SK-N-SH (cell line): ENCODE measurements around the gene CHMP4A. TPM values are rescaled to one million over a fixed set of nuclear protein-coding genes. Genes with fewer than 3 reads are reported as not detected.

Experiments
- CTCF ChIA-PET: fragments of 300-600, 350-600 bp; formaldehyde crosslinking; extraction: SDS; loops from one replicate; lab custom pipeline; 2021; lab: Yijun Ruan, JAX
- POLR2A ChIA-PET: fragments of 350-600 bp; sonication (Branson Sonifier 250); formaldehyde crosslinking; extraction: SDS; loops from one replicate; lab custom pipeline; 2020; ENCODE audit warnings: antibody characterized with exemption, inconsistent platforms; lab: Yijun Ruan, JAX
- DNase-seq: peaks from one replicate; pipeline ENCODE4 v3.0.0; 2012
- H2AFZ ChIP-seq: fragments of 200-600 bp; sonication (generic); 2 replicates; pipeline ENCODE4 v1.8.1; 2016; ENCODE audit warnings: antibody characterized with exemption, mild to moderate bottlenecking, low read depth
- H3F3A ChIP-seq: fragments of 200-600 bp; sonication (generic); replicated peaks from 2 replicates; pipeline ENCODE3; 2016; ENCODE audit warnings: antibody characterized with exemption, mild to moderate bottlenecking; ENCODE audit not compliant: insufficient read depth
- H3K27ac ChIP-seq, 2 experiments: fragments of 200-500 bp in 1 of 2; fragments of 200-600 bp in 1 of 2; sonication (Bioruptor generic) in 1 of 2; sonication (generic), shearing (Covaris generic) in 1 of 2; 2 replicates each; pipeline versions ENCODE4 v1.5.1 to v1.6.1; 2014 to 2016; ENCODE audit warnings: low read depth in 2 of 2, inconsistent platforms in 1 of 2, low read length in 1 of 2, mild to moderate bottlenecking in 1 of 2, mixed read lengths in 1 of 2
- H3K27me3 ChIP-seq: fragments of 200-600 bp; sonication (generic), shearing (Covaris generic); 2 replicates; pipeline ENCODE4 v1.6.1; 2016; ENCODE audit warnings: mixed run types; ENCODE audit not compliant: insufficient read depth
- H3K36me3 ChIP-seq, 2 experiments: fragments of 200-500 bp in 1 of 2; fragments of 200-600 bp in 1 of 2; sonication (Bioruptor generic) in 1 of 2; sonication (generic) in 1 of 2; replicated peaks in 1 of 2; 2 replicates each; pipeline versions ENCODE3 to v1.5.1; 2014 to 2016; ENCODE audit warnings: low read length in 1 of 2, mild to moderate bottlenecking in 1 of 2; ENCODE audit not compliant: insufficient read depth in 2 of 2, control insufficient read depth in 1 of 2
- H3K4me1 ChIP-seq, 2 experiments: fragments of 200-500 bp in 1 of 2; fragments of 200-600 bp in 1 of 2; sonication (Bioruptor generic) in 1 of 2; sonication (generic), shearing (Covaris generic) in 1 of 2; 2 replicates each; pipeline versions ENCODE4 v1.5.1 to v1.6.1; 2014 to 2016; ENCODE audit warnings: low read depth in 1 of 2, low read length in 1 of 2, mixed run types in 1 of 2; ENCODE audit not compliant: insufficient read depth in 2 of 2, control insufficient read depth in 1 of 2
- H3K4me2 ChIP-seq: fragments of 200-600 bp; sonication (generic), shearing (Covaris generic); 2 replicates; pipeline ENCODE4 v1.6.1; 2017; ENCODE audit warnings: mixed run types
- H3K4me3 ChIP-seq, 2 experiments: fragments of 200-500 bp in 1 of 2; fragments of 200-600 bp in 1 of 2; sonication (Bioruptor generic) in 1 of 2; sonication (generic), shearing (Covaris generic) in 1 of 2; 2 replicates each; pipeline versions ENCODE4 v1.5.1 to v1.8.1; 2014 to 2016; ENCODE audit warnings: low read depth in 2 of 2, inconsistent platforms in 1 of 2, low read length in 1 of 2, mild to moderate bottlenecking in 1 of 2, mixed read lengths in 1 of 2, moderate library complexity in 1 of 2
- H3K79me2 ChIP-seq: fragments of 200-600 bp; sonication (generic); 2 replicates; pipeline ENCODE4 v1.8.1; 2017; ENCODE audit warnings: mild to moderate bottlenecking; ENCODE audit not compliant: insufficient read depth
- H3K9ac ChIP-seq: fragments of 200-600 bp; sonication (generic); 2 replicates; pipeline ENCODE4 v1.6.1; 2017; ENCODE audit warnings: mixed run types
- H3K9me2 ChIP-seq: fragments of 200-600 bp; sonication (generic); 2 replicates; pipeline ENCODE4 v1.6.1; 2017; ENCODE audit warnings: mixed run types
- H3K9me3 ChIP-seq: fragments of 200-600 bp; sonication (generic); 2 replicates; pipeline ENCODE4 v1.6.1; 2017; ENCODE audit warnings: mixed run types, mild to moderate bottlenecking, moderate library complexity
- H4K20me1 ChIP-seq: fragments of 200-600 bp; sonication (generic); 2 replicates; pipeline ENCODE4 v1.6.1; 2017; ENCODE audit warnings: mild to moderate bottlenecking, mixed run types; ENCODE audit not compliant: insufficient read depth
- CHD2 ChIP-seq: fragments of 150-350 bp; IDR thresholded peaks from 2 replicates; pipeline ENCODE4 v1.6.1; 2018; ENCODE audit warnings: low read length; ENCODE audit not compliant: partially characterized antibody
- ELF1 ChIP-seq: IDR thresholded peaks from 2 replicates; pipeline ENCODE4 v1.4.0; 2012
- EP300 ChIP-seq, 2 experiments: IDR thresholded peaks; 2 replicates each; pipeline versions ENCODE4 v1.4.0 to v1.6.1; 2012; ENCODE audit warnings: borderline replicate concordance in 1 of 2, low read depth in 1 of 2, low read length in 1 of 2
- EZH2phosphoT487 ChIP-seq: fragments of 200-600 bp; sonication (generic); IDR thresholded peaks from 2 replicates; pipeline ENCODE4 v1.6.1; 2017; ENCODE audit warnings: low read depth, mixed run types, mild to moderate bottlenecking, antibody characterized with exemption, moderate library complexity, borderline replicate concordance
- FOSL2 ChIP-seq: IDR thresholded peaks from 2 replicates; pipeline ENCODE4 v1.4.0; 2012; ENCODE audit warnings: low read depth, mild to moderate bottlenecking, moderate library complexity, borderline replicate concordance
- FOXM1 ChIP-seq: IDR thresholded peaks from 2 replicates; pipeline ENCODE4 v1.4.0; 2012; ENCODE audit warnings: low read depth, mild to moderate bottlenecking
- GABPA ChIP-seq: IDR thresholded peaks from 2 replicates; pipeline ENCODE4 v1.4.0; 2012; ENCODE audit warnings: low read depth, mild to moderate bottlenecking
- GATA2 ChIP-seq: sonication (generic); formaldehyde crosslinking; IDR thresholded peaks from 2 replicates; pipeline ENCODE4 v1.5.0; 2020; ENCODE audit warnings: mild to moderate bottlenecking, missing genetic modification reagents
- MAX ChIP-seq: IDR thresholded peaks from 2 replicates; pipeline ENCODE4 v1.4.0; 2012; ENCODE audit warnings: low read depth
- MEF2A ChIP-seq: IDR thresholded peaks from 2 replicates; pipeline ENCODE4 v1.4.0; 2012; ENCODE audit warnings: low read depth, borderline replicate concordance
- MXI1 ChIP-seq: IDR thresholded peaks from 2 replicates; pipeline ENCODE4 v1.6.1; 2012; ENCODE audit warnings: mild to moderate bottlenecking, low read depth, low read length, improper control_type of control experiment
- NFIC ChIP-seq: IDR thresholded peaks from 2 replicates; pipeline ENCODE4 v1.4.0; 2012; ENCODE audit warnings: borderline replicate concordance
- NRF1 ChIP-seq: IDR thresholded peaks from 2 replicates; pipeline ENCODE4 v1.6.1; 2012; ENCODE audit warnings: low read depth, mild to moderate bottlenecking, low read length
- RAD21 ChIP-seq: IDR thresholded peaks from 2 replicates; pipeline ENCODE4 v1.6.1; 2012; ENCODE audit warnings: mild to moderate bottlenecking, low read length
- RCOR1 ChIP-seq: fragments of 150-350 bp; IDR thresholded peaks from 2 replicates; pipeline ENCODE4 v1.6.1; 2017; ENCODE audit warnings: antibody characterized with exemption, low read length
- RXRA ChIP-seq: IDR thresholded peaks from 2 replicates; pipeline ENCODE4 v1.4.0; 2012; ENCODE audit warnings: low read depth, mild to moderate bottlenecking, borderline replicate concordance
- SMC3 ChIP-seq: IDR thresholded peaks from 2 replicates; pipeline ENCODE4 v1.6.1; 2012; ENCODE audit warnings: low read depth, low read length, improper control_type of control experiment
- TAF1 ChIP-seq: IDR thresholded peaks from 2 replicates; pipeline ENCODE4 v1.6.1; 2012; ENCODE audit warnings: low read depth, mild to moderate bottlenecking, low read length, moderate library complexity, borderline replicate concordance
- TCF12 ChIP-seq: IDR thresholded peaks from 2 replicates; pipeline ENCODE4 v1.4.0; 2012
- TEAD4 ChIP-seq: IDR thresholded peaks from 2 replicates; pipeline ENCODE4 v1.4.0; 2012; ENCODE audit warnings: mild to moderate bottlenecking, borderline replicate concordance; ENCODE audit not compliant: insufficient read depth
- USF2 ChIP-seq: fragments of 150-350 bp; IDR thresholded peaks from 2 replicates; pipeline ENCODE4 v1.6.1; 2017; ENCODE audit warnings: antibody characterized with exemption, low read length, low read depth, borderline replicate concordance
- YY1 ChIP-seq: IDR thresholded peaks from 2 replicates; pipeline ENCODE4 v1.4.0; 2012; ENCODE audit warnings: low read depth, mild to moderate bottlenecking
- WGBS: methylation state at CpG from one replicate; pipeline ENCODE4 v1.1.6; 2017; ENCODE audit warnings: low lambda C conversion rate; 5-methylcytosine and 5-hydroxymethylcytosine counted together
- polyA plus RNA-seq, 3 experiments: library from polyadenylated mRNA; depleted of rRNA; stranded (reverse); fragments of >200 nt; gene quantifications; 2 replicates each; pipeline ENCODE4 v1.2.3, GENCODE V29; 2012
- TF ChIP-seq, protein P1 (sequence below): IDR thresholded peaks from 2 replicates; pipeline ENCODE4 v1.4.0; 2012; ENCODE audit warnings: low read depth, borderline replicate concordance
- TF ChIP-seq, protein P2 (sequence below): IDR thresholded peaks from 2 replicates; pipeline ENCODE4 v1.4.0; 2012; ENCODE audit warnings: low read depth, borderline replicate concordance
- TF ChIP-seq, protein P3 (sequence below): IDR thresholded peaks from 2 replicates; pipeline ENCODE4 v1.6.1; 2012; ENCODE audit warnings: mild to moderate bottlenecking, low read depth, low read length, moderate library complexity

Gene CHMP4A
- polyA plus RNA-seq, 1 of the 3 experiments (the other 2 are of a cell fraction), result 92.4 TPM

DNA sequence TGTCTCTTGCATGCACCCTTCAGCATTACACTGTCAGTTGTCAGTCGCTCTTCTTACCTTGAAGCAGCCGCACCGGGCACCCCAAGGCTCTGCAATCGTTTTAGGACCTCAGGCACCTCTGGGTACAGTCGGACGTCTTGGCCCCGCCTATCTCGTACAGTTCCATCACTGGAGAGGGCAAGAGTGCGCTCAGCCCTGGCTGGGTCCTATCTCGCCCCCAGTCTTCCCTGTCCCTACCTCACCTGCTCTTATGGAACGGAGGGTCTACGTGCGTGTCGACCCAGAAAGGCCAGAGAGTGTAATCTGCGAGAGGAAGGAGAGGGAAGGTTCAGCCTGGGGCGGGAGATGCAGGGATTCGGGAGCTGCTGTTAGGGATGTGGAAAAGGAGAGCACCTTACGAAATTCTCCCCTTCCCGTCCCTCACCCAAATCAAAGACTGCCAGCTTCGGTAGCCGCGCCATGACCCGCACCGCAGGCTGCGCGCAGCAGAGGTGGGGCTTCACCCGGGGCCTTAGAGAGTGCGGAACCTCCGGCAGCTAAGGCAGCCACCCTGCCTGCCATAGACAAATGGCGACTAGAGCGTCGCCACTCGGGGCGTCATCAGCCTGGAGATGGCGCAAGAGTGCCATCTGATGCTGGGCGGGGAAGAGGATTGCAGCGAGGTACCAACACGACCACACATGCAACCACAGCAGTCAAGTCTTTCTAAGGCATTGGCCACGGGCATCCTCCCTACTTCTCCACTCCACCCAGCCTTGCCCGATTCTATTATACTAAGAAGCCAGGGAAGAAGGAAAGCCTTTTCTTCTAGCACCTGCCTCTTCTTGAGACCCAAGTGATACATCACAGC lies 2.4 kb upstream of the CHMP4A start, which contains the start of gene MDP1:
Gene MDP1, minus strand, starts transcription at position 572 of the 850 bp plus-strand sequence. Its CDS starts 111 bp downstream, at position 461.
- no peaks in the 10 kb centered on the region for H3K27me3 ChIP-seq
- 2% methylated on average over 37 of the region's 40 CpGs for WGBS
- H3K4me2 ChIP-seq, result peak within 1 kb of the TSS; percentile 78
- peaks cover 10 to 31% of the 10 kb centered on the region in 2 experiments for H3K36me3 ChIP-seq
- POLR2A ChIA-PET, result interaction anchor here (0.8 to 1.2 kb wide), 4 partner anchors 20 to 221 kb away, joined by 3 to 9 read pairs (median 4); partner anchors contain the start of genes RABGGTA, TINF2 and TM9SF1
- peak within 1 kb of the TSS; percentile 71 to 88 for H3K27ac ChIP-seq
- peaks cover 3% of the 10 kb centered on the region; the same call in 1 of the 2 replicates for H4K20me1 ChIP-seq
- peak within 1 kb of the TSS; percentile 67 for H2AFZ ChIP-seq
- peak within 1 kb of the TSS; percentile 75 for H3K9ac ChIP-seq
- DNase-seq, result peak; percentile 86
- no peaks in the 10 kb centered on the region for H3K9me3 ChIP-seq
- H3K4me1 ChIP-seq, result peaks cover 9 to 17% of the 10 kb centered on the region in 2 experiments; a peak in 3 of 4 replicates
- peaks cover 26% of the 10 kb centered on the region for H3F3A ChIP-seq
- peak within 1 kb of the TSS; percentile 73 to 82 for H3K4me3 ChIP-seq
- H3K9me2 ChIP-seq, result no peaks in the 10 kb centered on the region
- peaks cover 59% of the 10 kb centered on the region for H3K79me2 ChIP-seq
- CTCF ChIA-PET, result interaction anchor here (0.7 to 3.8 kb wide), 18 partner anchors 8 to 125 kb away, joined by 3 to 20 read pairs (median 4); partner anchors contain the start of genes IRF9, NOP9, TINF2 and TM9SF1
- TF ChIP-seq TAF1 (peak; percentile 79), YY1 (peak; percentile 85), RCOR1 (peak; percentile 36; the same call in 1 of the 2 replicates), GATA2 (CRISPR knock-in tag) (no peak), MEF2A (no peak), CHD2 (peak; percentile 72), USF2 (no peak), EP300 (IDR thresholded peaks at IDR 0.05; ENCODE audit: borderline replicate concordance in 1 of 2, low read depth in 1 of 2, low read length in 1 of 2) (no peak), FOSL2 (peak; percentile 19; the same call in 1 of the 2 replicates), RAD21 (peak; percentile 69), ELF1 (peak; percentile 39; the same call in 1 of the 2 replicates), RXRA (no peak), NRF1 (no peak), TEAD4 (no peak), EZH2phosphoT487 (no peak), MAX (peak; percentile 77), TCF12 (0 out of 2 replicates have a peak, but pooled peaks have one; percentile 5), GABPA (no peak), MXI1 (peak; percentile 76), NFIC (no peak), FOXM1 (no peak), SMC3 (peak; percentile 39)
- TF ChIP-seq, protein P1, sequence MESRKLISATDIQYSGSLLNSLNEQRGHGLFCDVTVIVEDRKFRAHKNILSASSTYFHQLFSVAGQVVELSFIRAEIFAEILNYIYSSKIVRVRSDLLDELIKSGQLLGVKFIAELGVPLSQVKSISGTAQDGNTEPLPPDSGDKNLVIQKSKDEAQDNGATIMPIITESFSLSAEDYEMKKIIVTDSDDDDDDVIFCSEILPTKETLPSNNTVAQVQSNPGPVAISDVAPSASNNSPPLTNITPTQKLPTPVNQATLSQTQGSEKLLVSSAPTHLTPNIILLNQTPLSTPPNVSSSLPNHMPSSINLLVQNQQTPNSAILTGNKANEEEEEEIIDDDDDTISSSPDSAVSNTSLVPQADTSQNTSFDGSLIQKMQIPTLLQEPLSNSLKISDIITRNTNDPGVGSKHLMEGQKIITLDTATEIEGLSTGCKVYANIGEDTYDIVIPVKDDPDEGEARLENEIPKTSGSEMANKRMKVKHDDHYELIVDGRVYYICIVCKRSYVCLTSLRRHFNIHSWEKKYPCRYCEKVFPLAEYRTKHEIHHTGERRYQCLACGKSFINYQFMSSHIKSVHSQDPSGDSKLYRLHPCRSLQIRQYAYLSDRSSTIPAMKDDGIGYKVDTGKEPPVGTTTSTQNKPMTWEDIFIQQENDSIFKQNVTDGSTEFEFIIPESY, result no peak
- TF ChIP-seq, protein P2, sequence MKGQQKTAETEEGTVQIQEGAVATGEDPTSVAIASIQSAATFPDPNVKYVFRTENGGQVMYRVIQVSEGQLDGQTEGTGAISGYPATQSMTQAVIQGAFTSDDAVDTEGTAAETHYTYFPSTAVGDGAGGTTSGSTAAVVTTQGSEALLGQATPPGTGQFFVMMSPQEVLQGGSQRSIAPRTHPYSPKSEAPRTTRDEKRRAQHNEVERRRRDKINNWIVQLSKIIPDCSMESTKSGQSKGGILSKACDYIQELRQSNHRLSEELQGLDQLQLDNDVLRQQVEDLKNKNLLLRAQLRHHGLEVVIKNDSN, result no peak; the same call in 1 of the 2 replicates
- TF ChIP-seq, protein P3, sequence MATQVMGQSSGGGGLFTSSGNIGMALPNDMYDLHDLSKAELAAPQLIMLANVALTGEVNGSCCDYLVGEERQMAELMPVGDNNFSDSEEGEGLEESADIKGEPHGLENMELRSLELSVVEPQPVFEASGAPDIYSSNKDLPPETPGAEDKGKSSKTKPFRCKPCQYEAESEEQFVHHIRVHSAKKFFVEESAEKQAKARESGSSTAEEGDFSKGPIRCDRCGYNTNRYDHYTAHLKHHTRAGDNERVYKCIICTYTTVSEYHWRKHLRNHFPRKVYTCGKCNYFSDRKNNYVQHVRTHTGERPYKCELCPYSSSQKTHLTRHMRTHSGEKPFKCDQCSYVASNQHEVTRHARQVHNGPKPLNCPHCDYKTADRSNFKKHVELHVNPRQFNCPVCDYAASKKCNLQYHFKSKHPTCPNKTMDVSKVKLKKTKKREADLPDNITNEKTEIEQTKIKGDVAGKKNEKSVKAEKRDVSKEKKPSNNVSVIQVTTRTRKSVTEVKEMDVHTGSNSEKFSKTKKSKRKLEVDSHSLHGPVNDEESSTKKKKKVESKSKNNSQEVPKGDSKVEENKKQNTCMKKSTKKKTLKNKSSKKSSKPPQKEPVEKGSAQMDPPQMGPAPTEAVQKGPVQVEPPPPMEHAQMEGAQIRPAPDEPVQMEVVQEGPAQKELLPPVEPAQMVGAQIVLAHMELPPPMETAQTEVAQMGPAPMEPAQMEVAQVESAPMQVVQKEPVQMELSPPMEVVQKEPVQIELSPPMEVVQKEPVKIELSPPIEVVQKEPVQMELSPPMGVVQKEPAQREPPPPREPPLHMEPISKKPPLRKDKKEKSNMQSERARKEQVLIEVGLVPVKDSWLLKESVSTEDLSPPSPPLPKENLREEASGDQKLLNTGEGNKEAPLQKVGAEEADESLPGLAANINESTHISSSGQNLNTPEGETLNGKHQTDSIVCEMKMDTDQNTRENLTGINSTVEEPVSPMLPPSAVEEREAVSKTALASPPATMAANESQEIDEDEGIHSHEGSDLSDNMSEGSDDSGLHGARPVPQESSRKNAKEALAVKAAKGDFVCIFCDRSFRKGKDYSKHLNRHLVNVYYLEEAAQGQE, result no peak
